Measurements from ENCODE around the gene DLGAP4. TPM values are rescaled to one million over a fixed set of nuclear protein-coding genes. Genes with fewer than 3 reads are reported as not detected.

The DLGAP4 gene
- total and polyA plus RNA-seq, 9 of the 15 experiments (the other 6 are each of a cell fraction or from before 2014, with no cell fraction given), result 0.31 to 34.1 (median 4.5) TPM

GRCh38 chr20:36574366-36575135 lies 268.4 kb downstream of the DLGAP4 start (continued):
- TF ChIP-seq ATF2 (CRISPR knock-in tag; IDR thresholded peaks at IDR 0.05), result no peak
- TF ChIP-seq ZNF707 (CRISPR knock-in tag; conservative IDR thresholded peaks at IDR 0.05), result no peak
- TF ChIP-seq ATF3 (IDR thresholded peaks at IDR 0.05), result no peak; the same call in 1 of the 2 replicates
- TF ChIP-seq ATF3 (CRISPR knock-in tag; conservative IDR thresholded peaks at IDR 0.05), result no peak
- TF ChIP-seq, protein P1, sequence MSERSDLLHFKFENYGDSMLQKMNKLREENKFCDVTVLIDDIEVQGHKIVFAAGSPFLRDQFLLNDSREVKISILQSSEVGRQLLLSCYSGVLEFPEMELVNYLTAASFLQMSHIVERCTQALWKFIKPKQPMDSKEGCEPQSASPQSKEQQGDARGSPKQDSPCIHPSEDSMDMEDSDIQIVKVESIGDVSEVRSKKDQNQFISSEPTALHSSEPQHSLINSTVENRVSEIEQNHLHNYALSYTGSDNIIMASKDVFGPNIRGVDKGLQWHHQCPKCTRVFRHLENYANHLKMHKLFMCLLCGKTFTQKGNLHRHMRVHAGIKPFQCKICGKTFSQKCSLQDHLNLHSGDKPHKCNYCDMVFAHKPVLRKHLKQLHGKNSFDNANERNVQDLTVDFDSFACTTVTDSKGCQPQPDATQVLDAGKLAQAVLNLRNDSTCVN (CRISPR knock-in tag; IDR thresholded peaks at IDR 0.05), result no peak
- TF ChIP-seq ZC3H8 (IDR thresholded peaks at IDR 0.05), result no peak
- TF ChIP-seq, protein P2, sequence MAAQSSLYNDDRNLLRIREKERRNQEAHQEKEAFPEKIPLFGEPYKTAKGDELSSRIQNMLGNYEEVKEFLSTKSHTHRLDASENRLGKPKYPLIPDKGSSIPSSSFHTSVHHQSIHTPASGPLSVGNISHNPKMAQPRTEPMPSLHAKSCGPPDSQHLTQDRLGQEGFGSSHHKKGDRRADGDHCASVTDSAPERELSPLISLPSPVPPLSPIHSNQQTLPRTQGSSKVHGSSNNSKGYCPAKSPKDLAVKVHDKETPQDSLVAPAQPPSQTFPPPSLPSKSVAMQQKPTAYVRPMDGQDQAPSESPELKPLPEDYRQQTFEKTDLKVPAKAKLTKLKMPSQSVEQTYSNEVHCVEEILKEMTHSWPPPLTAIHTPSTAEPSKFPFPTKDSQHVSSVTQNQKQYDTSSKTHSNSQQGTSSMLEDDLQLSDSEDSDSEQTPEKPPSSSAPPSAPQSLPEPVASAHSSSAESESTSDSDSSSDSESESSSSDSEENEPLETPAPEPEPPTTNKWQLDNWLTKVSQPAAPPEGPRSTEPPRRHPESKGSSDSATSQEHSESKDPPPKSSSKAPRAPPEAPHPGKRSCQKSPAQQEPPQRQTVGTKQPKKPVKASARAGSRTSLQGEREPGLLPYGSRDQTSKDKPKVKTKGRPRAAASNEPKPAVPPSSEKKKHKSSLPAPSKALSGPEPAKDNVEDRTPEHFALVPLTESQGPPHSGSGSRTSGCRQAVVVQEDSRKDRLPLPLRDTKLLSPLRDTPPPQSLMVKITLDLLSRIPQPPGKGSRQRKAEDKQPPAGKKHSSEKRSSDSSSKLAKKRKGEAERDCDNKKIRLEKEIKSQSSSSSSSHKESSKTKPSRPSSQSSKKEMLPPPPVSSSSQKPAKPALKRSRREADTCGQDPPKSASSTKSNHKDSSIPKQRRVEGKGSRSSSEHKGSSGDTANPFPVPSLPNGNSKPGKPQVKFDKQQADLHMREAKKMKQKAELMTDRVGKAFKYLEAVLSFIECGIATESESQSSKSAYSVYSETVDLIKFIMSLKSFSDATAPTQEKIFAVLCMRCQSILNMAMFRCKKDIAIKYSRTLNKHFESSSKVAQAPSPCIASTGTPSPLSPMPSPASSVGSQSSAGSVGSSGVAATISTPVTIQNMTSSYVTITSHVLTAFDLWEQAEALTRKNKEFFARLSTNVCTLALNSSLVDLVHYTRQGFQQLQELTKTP (IDR thresholded peaks at IDR 0.05; ENCODE audit: low read depth in 1 of 2, partially characterized antibody in 2 of 2), result no peak
- no peak for TF ChIP-seq GTF2E2 (tag; IDR thresholded peaks at IDR 0.05)
- TF ChIP-seq DNMT1 (IDR thresholded peaks at IDR 0.05), result no peak
- TF ChIP-seq EGR1 (conservative IDR thresholded peaks at IDR 0.05), result peak; percentile 91
- TF ChIP-seq TOE1 (IDR thresholded peaks at IDR 0.05; ENCODE audit: borderline replicate concordance), result 0 out of 2 replicates have a peak, but pooled peaks have one; percentile 48
- TF ChIP-seq TOE1 (CRISPR knock-in tag; IDR thresholded peaks at IDR 0.05; ENCODE audit: borderline replicate concordance, low read depth), result no peak
- no peak for TF ChIP-seq SAFB2 (IDR thresholded peaks at IDR 0.05; ENCODE audit: borderline replicate concordance, low read depth, low read length, severe bottlenecking)
- TF ChIP-seq ZNF589 (CRISPR knock-in tag; IDR thresholded peaks at IDR 0.05; ENCODE audit: low read depth), result no peak
- TF ChIP-seq BCL6 (CRISPR knock-in tag; IDR thresholded peaks at IDR 0.05), result no peak
- 0 out of 2 replicates have a peak, but pooled peaks have one; percentile 20 for TF ChIP-seq KAT7 (CRISPR knock-in tag; IDR thresholded peaks at IDR 0.05; ENCODE audit: borderline replicate concordance)
- no peak for TF ChIP-seq ZNF512 (tag; IDR thresholded peaks at IDR 0.05)
- no peak for TF ChIP-seq MCM2 (IDR thresholded peaks at IDR 0.05; ENCODE audit: low read depth)

All from K562 (cell line).